AG04449 (cell line): ENCODE results near the gene SHC4.

Experiments used
- CTCF ChIA-PET: fragments of 350-600 bp; formaldehyde crosslinking; extraction: SDS; loops from one replicate; lab custom pipeline; 2021; ENCODE audit warnings: antibody characterized with exemption; lab: Yijun Ruan, JAX
- POLR2A ChIA-PET: fragments of 400-600, 350-600 bp; formaldehyde crosslinking; extraction: SDS; loops from one replicate; lab custom pipeline; 2020; ENCODE audit warnings: antibody characterized with exemption, inconsistent platforms; lab: Yijun Ruan, JAX
- DNase-seq: peaks from one replicate; pipeline ENCODE4 v3.0.0-alpha.2; 2010; ENCODE audit warnings: low read depth, low spot score
- H3K4me3 ChIP-seq: 2 replicates; pipeline ENCODE4 v1.5.1; 2011; ENCODE audit warnings: low read depth, mild to moderate bottlenecking, control low read depth, low read length
- TF ChIP-seq, protein P1 (sequence below): IDR thresholded peaks from one replicate; pipeline ENCODE4 v1.5.1; 2011; ENCODE audit warnings: mild to moderate bottlenecking, moderate library complexity, low read length, control low read depth, inconsistent platforms; ENCODE audit not compliant: insufficient read depth; ENCODE audit errors: missing control alignments

The SHC4 gene

DNA sequence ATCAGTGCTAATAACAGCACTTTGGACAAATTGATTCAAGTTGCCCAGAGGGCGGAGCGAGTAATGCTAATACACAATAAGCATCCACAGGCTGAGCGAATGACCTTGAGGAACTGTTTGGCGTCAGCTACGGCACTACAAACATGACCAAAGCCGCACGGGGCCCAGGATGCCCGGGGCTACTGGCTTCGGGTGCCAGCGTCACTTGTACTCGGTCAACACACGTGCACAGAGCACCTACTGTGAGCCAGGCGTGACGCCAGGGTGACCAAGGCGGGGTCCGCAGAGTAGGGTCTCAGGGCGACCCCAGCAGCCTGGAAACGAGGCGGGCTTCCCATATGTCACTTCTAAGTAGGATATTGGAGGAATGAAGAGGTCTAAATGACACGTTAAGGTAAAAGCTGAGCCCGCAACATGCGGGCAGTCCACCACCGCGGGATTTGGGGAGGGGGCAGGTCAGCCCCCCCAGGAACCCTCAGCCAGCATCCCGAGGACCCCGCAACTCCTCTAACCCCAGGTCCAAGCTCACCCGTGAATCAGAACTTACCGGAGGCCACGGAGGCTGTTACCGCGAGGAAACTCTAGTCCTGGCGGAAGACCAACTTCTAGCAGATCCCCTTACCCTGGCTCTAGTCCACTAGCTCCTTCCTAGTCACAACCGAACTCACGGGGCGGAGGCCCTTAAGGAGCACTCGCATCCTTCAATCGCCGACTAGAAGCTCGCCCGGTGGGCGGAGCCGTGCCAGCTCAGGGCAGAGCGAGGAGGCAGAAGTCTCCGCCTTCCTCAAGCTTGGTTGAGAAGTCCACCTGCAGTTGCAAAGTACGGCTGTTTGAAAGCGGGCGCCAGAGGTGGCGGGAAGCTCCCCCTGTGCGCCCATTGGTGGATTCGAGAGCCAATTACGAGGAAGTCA is 153.1 kb downstream of the SHC4 start, which contains the start of gene CEP152:
Gene CEP152 (minus strand): TSS at position 656 of the 911 bp plus-strand sequence. CDS start 5,420 bp downstream, outside the sequence.
- ChIA-PET CTCF (interaction anchor here (0.7 to 2.6 kb wide), 5 partner anchors 8 to 231 kb away, joined by 3 to 19 read pairs (median 3); no protein-coding TSS in a partner anchor), POLR2A (no interaction called here)
- TF ChIP-seq, protein P1, sequence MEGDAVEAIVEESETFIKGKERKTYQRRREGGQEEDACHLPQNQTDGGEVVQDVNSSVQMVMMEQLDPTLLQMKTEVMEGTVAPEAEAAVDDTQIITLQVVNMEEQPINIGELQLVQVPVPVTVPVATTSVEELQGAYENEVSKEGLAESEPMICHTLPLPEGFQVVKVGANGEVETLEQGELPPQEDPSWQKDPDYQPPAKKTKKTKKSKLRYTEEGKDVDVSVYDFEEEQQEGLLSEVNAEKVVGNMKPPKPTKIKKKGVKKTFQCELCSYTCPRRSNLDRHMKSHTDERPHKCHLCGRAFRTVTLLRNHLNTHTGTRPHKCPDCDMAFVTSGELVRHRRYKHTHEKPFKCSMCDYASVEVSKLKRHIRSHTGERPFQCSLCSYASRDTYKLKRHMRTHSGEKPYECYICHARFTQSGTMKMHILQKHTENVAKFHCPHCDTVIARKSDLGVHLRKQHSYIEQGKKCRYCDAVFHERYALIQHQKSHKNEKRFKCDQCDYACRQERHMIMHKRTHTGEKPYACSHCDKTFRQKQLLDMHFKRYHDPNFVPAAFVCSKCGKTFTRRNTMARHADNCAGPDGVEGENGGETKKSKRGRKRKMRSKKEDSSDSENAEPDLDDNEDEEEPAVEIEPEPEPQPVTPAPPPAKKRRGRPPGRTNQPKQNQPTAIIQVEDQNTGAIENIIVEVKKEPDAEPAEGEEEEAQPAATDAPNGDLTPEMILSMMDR: no peak
- DNase-seq: peak; percentile 96
- H3K4me3 ChIP-seq: peak within 1 kb of the TSS; percentile 91

- TF ChIP-seq, protein P1: no peak
- no peak for DNase-seq
- no peak overlapping the region for H3K4me3 ChIP-seq
- ChIA-PET CTCF (interaction anchor here (0.8 to 1.6 kb wide), 4 partner anchors 9 to 88 kb away, joined by 3 to 8 read pairs (median 3); no protein-coding TSS in a partner anchor), POLR2A (interaction anchor here (1.3 kb wide), 2 partner anchors 50 to 161 kb away, joined by 3 to 5 read pairs; partner anchors contain the start of gene FBN1)
Observed at GRCh38 chr15:48806151-48806550, 157.6 kb downstream of the SHC4 start.

GRCh38 chr15:48805591-48805990 is 158.1 kb downstream of the SHC4 start:
- ChIA-PET CTCF (interaction anchor here (0.8 to 1.6 kb wide), 4 partner anchors 10 to 87 kb away, joined by 3 to 8 read pairs (median 3); no protein-coding TSS in a partner anchor), POLR2A (interaction anchor here (1.3 kb wide), 2 partner anchors 51 to 161 kb away, joined by 3 to 5 read pairs; partner anchors contain the start of gene FBN1)
- no peak overlapping the region for H3K4me3 ChIP-seq
- DNase-seq: no peak
- TF ChIP-seq, protein P1: no peak

- CTCF ChIA-PET: interaction anchor here (1.1 to 1.7 kb wide), 3 partner anchors 56 to 445 kb away, joined by 3 to 4 read pairs (median 3); no protein-coding TSS in a partner anchor
Observed at GRCh38 chr15:48803877-48804276, 159.8 kb downstream of the SHC4 start.

DNA sequence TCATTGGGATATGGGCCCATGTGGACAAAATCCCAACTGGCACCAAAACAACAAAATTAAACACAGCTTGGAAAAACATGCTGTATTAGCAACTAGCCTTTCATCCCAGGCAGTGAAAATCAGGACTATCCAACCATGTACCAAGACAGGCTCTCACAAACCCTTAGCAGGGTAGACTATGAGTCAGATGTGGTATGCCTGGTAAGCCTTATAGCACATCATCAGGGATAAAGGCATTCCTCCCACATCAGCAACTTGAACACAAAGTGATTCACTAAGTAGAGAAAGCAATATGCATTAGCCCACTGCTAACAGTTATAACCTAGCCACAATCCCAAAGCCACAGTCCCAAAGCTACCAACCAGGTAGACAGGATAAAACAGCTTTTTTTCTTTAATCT is 160.9 kb downstream of the SHC4 start:
- ChIA-PET CTCF (interaction anchor here (0.9 to 2.7 kb wide), 11 partner anchors 8 to 445 kb away, joined by 3 to 25 read pairs (median 5); partner anchors contain the start of gene CEP152), POLR2A (interaction anchor here (0.6 kb wide), 1 partner anchor 162 kb away, joined by 3 read pairs; no protein-coding TSS in a partner anchor)
- TF ChIP-seq, protein P1: no peak
- no peak overlapping the region for H3K4me3 ChIP-seq
- DNase-seq: peak; percentile 90

More at GRCh38 chr15:48803877-48804276, 159.8 kb downstream of the SHC4 start:
- DNase-seq: no peak
- no peak overlapping the region for H3K4me3 ChIP-seq
- POLR2A ChIA-PET: no interaction called here
- TF ChIP-seq, protein P1: no peak
